Esophagus squamous epithelium (tissue), 5 donors: ENCODE measurements around the gene MMRN2. TPM values are rescaled to one million over a fixed set of nuclear protein-coding genes. Genes with fewer than 3 reads are reported as not detected.
"Not testable (repeated sequence)": the region's sequence is repeated elsewhere in the genome, so short reads cannot be mapped to it uniquely, and the experiment has no call there.

Experiments used
- DNase-seq: peaks from one replicate; lab custom pipeline; 2025; lab: John Stamatoyannopoulos, UW
- H3K27ac ChIP-seq, 4 donors: fragments of 200-600 bp; sonication (generic); one replicate each; pipeline ENCODE4 v1.5.1; 2016 to 2019; ENCODE audit warnings: mild to moderate bottlenecking in 1 of 4
- H3K27me3 ChIP-seq, 4 donors: fragments of 200-600 bp; sonication (generic); 1 replicate in 3 of 4; 2 replicates in 1 of 4; pipeline versions ENCODE4 v1.5.1 to v1.6.0; 2017 to 2021; ENCODE audit warnings: antibody characterized with exemption in 1 of 4
- H3K36me3 ChIP-seq, 3 donors: fragments of 200-600 bp; sonication (generic); one replicate each; pipeline ENCODE4 v1.5.1; 2016 to 2019
- H3K4me1 ChIP-seq, 3 donors: fragments of 200-600 bp; sonication (generic); one replicate each; pipeline ENCODE4 v1.5.1; 2017 to 2019
- H3K4me3 ChIP-seq, 4 donors: fragments of 200-600 bp; sonication (generic); 1 replicate in 3 of 4; 2 replicates in 1 of 4; pipeline ENCODE4 v1.5.1; 2016 to 2019; ENCODE audit warnings: mild to moderate bottlenecking in 2 of 4, moderate library complexity in 1 of 4
- H3K9me3 ChIP-seq, 3 donors: fragments of 200-600 bp; sonication (generic); one replicate each; pipeline ENCODE4 v1.5.1; 2016 to 2019
- CTCF ChIP-seq, 6 experiments: fragments of 450-650 bp in 4 of 6; fragments of 200-600 bp in 2 of 6; sonication (generic) in 2 of 6; IDR thresholded peaks; one replicate each; pipeline ENCODE4 v1.5.1; 2016 to 2019; ENCODE audit warnings: antibody characterized with exemption in 6 of 6, mild to moderate bottlenecking in 4 of 6, moderate library complexity in 4 of 6
- POLR2A ChIP-seq, 4 donors: fragments of 450-650 bp; IDR thresholded peaks; one replicate each; pipeline ENCODE4 v1.6.1; 2017; ENCODE audit warnings: antibody characterized with exemption in 4 of 4, mild to moderate bottlenecking in 4 of 4, moderate library complexity in 3 of 4
- WGBS, 2 donors: methylation state at CpG; one replicate each; pipeline ENCODE4 v1.1.5; 2018; 5-methylcytosine and 5-hydroxymethylcytosine counted together
- intact Hi-C: fragments of 100-400 bp; cut with DNase I; formaldehyde crosslinking; loops from one replicate; pipeline ENCODE4 v1.15.0; 2022
- total RNA-seq, 4 donors: library from RNA; depleted of rRNA; stranded (reverse); fragments of >200 nt; gene quantifications; one replicate each; pipeline ENCODE4 v1.1.0, GENCODE V29; 2016
- donor health status: DM: yes; HTN: yes; CAD: no.

MMRN2 gene
- 10 to 100 TPM in 2 of 4 donors, 1 to 10 TPM in 2; 3.4 to 18.1 (median 11.0) TPM for total RNA-seq

GRCh38 chr10:86957471-86958115 lies at the start of gene MMRN2:
Gene MMRN2 (minus strand): TSS chr10:86957615. CDS start chr10:86957541, 74 bp downstream.
- Histone ChIP-seq H3K36me3 (no peaks in the 10 kb centered on the region), H3K4me1 (peaks cover 32 to 93% (median 52%) of the 10 kb centered on the region in 3 donors), H3K27ac (peak within 1 kb of the TSS; percentile 42 to 86 (median 78)), H3K9me3 (peaks cover 0 to 1% (median 0%) of the 10 kb centered on the region in 3 donors), H3K27me3 (no peaks in the 10 kb centered on the region), H3K4me3 (peak within 1 kb of the TSS; percentile 14 to 54 (median 36))
- TF ChIP-seq POLR2A (IDR thresholded peaks at IDR 0.05), result no peak
- no peak for TF ChIP-seq CTCF (IDR thresholded peaks at IDR 0.05)
- DNase-seq, result no peak
- 41% methylated on average over 5 of the region's 9 CpGs; no CpG with 5 or more reads in 1 of the 2 donors for WGBS, 2 donors
- intact Hi-C loops, result no loop called here

GRCh38 chr10:87007124-87007523 lies 49.7 kb upstream of the MMRN2 start:
- H3K4me1 ChIP-seq, H3K27me3 ChIP-seq, H3K27ac ChIP-seq, H3K9me3 ChIP-seq, intact Hi-C loops, H3K4me3 ChIP-seq, H3K36me3 ChIP-seq, DNase-seq: not testable (repeated sequence)
- 86 to 88% methylated on average over 1 of the region's 1 CpG for WGBS, 2 donors

GRCh38 chr10:87000491-87000890 lies 43.1 kb upstream of the MMRN2 start:
- Histone ChIP-seq H3K36me3 (peaks cover 0 to 4% (median 0%) of the 10 kb centered on the region in 3 donors), H3K9me3 (no peaks in the 10 kb centered on the region), H3K27ac (no peak overlapping the region), H3K4me3 (no peak overlapping the region), H3K4me1 (no peaks in the 10 kb centered on the region), H3K27me3 (no peaks in the 10 kb centered on the region)
- intact Hi-C loops, result no loop called here
- 63 to 68% methylated on average over 3 of the region's 3 CpGs for WGBS, 2 donors
- no peak for DNase-seq
- TF ChIP-seq POLR2A (IDR thresholded peaks at IDR 0.05), result no peak
- no peak for TF ChIP-seq CTCF (IDR thresholded peaks at IDR 0.05)

GRCh38 chr10:86999802-87000403 lies 42.5 kb upstream of the MMRN2 start:
- 56 to 59% methylated on average over 6 of the region's 6 CpGs for WGBS, 2 donors
- DNase-seq, H3K4me3 ChIP-seq, H3K4me1 ChIP-seq, H3K27me3 ChIP-seq, intact Hi-C loops, H3K27ac ChIP-seq, H3K36me3 ChIP-seq, H3K9me3 ChIP-seq: not testable (repeated sequence)

GRCh38 chr10:86992929-86993328 lies 35.5 kb upstream of the MMRN2 start:
- Histone ChIP-seq H3K36me3 (peaks cover 0 to 18% (median 0%) of the 10 kb centered on the region in 3 donors), H3K9me3 (no peaks in the 10 kb centered on the region), H3K4me1 (peaks cover 0 to 8% (median 0%) of the 10 kb centered on the region in 3 donors), H3K27me3 (no peaks in the 10 kb centered on the region), H3K4me3 (no peak overlapping the region), H3K27ac (no peak overlapping the region)
- TF ChIP-seq CTCF (IDR thresholded peaks at IDR 0.05) (no peak), POLR2A (IDR thresholded peaks at IDR 0.05) (no peak)
- WGBS, 2 donors, result 93 to 96% methylated on average over 2 of the region's 2 CpGs
- intact Hi-C loops, result no loop called here
- no peak for DNase-seq

GRCh38 chr10:86992456-86992855 lies 35.0 kb upstream of the MMRN2 start:
- TF ChIP-seq CTCF (IDR thresholded peaks at IDR 0.05) (no peak), POLR2A (IDR thresholded peaks at IDR 0.05) (no peak)
- intact Hi-C loops, result no loop called here
- peaks cover 0 to 8% (median 0%) of the 10 kb centered on the region in 3 donors for H3K4me1 ChIP-seq

GRCh38 chr10:86991362-86991761 lies 33.9 kb upstream of the MMRN2 start:
- intact Hi-C loops, DNase-seq, H3K27ac ChIP-seq, H3K27me3 ChIP-seq, H3K4me3 ChIP-seq, H3K9me3 ChIP-seq, H3K4me1 ChIP-seq: not testable (repeated sequence)
- H3K36me3 ChIP-seq, result peaks cover 0 to 18% (median 0%) of the 10 kb centered on the region in 3 donors
- 85 to 87% methylated on average over 12 of the region's 12 CpGs for WGBS, 2 donors

More at GRCh38 chr10:86992456-86992855, 35.0 kb upstream of the MMRN2 start:
- Histone ChIP-seq H3K27ac (no peak overlapping the region), H3K9me3 (no peaks in the 10 kb centered on the region), H3K36me3 (peaks cover 0 to 18% (median 0%) of the 10 kb centered on the region in 3 donors), H3K27me3 (no peaks in the 10 kb centered on the region), H3K4me3 (no peak overlapping the region)
- no peak for DNase-seq
